A549 (cell line): ENCODE measurements around the gene MYH15.

Experiments
- CBX8 ChIP-seq: fragments of 200-600 bp; sonication (generic); IDR thresholded peaks from 2 replicates; pipeline ENCODE4 v1.6.1; 2016
- EP300 ChIP-seq, 2 experiments: fragments of >200 bp; sonication (Bioruptor Twin); formaldehyde crosslinking; IDR thresholded peaks; 2 replicates in 1 of 2; 3 replicates in 1 of 2; pipeline ENCODE4 v1.6.1; 2016 to 2017
- KDM5A ChIP-seq: fragments of 200-600 bp; sonication (generic); IDR thresholded peaks from 2 replicates; pipeline ENCODE4 v1.6.1; 2016; ENCODE audit warnings: antibody characterized with exemption, mild to moderate bottlenecking
- POLR2AphosphoS2 ChIP-seq: conservative IDR thresholded peaks from 2 replicates; pipeline ENCODE4 v1.6.1; 2012; ENCODE audit warnings: low read length, improper control_type of control experiment, inconsistent platforms
- RAD21 ChIP-seq, 2 experiments: fragments of >200 bp in 1 of 2; sonication (Bioruptor Twin) in 1 of 2; formaldehyde crosslinking in 1 of 2; IDR thresholded peaks in 1 of 2; conservative IDR thresholded peaks in 1 of 2; 2 replicates in 1 of 2; 3 replicates in 1 of 2; pipeline ENCODE4 v1.6.1; 2012 to 2018; ENCODE audit warnings: inconsistent platforms in 1 of 2
- RCOR1 ChIP-seq: fragments of 150-350 bp; IDR thresholded peaks from 2 replicates; pipeline ENCODE4 v1.6.1; 2014; ENCODE audit warnings: antibody characterized with exemption, low read length, low read depth
- RNF2 ChIP-seq: fragments of 200-600 bp; sonication (generic); IDR thresholded peaks from 2 replicates; pipeline ENCODE4 v1.6.1; 2016; ENCODE audit warnings: low read depth, mild to moderate bottlenecking, antibody characterized with exemption, moderate library complexity, borderline replicate concordance

- TF ChIP-seq KDM5A (no peak), CBX8 (no peak), RCOR1 (no peak), RNF2 (no peak), POLR2AphosphoS2 (no peak), RAD21 (conservative IDR thresholded peaks at IDR 0.05 in 1 of 2, IDR thresholded peaks at IDR 0.05 in 1 of 2) (no peak), EP300 (IDR thresholded peaks at IDR 0.05) (no peak)
These were observed 23.0 kb downstream of the MYH15 start for GRCh38 chr3:108487439-108487838.
